Breast epithelium (tissue), 4 donors: ENCODE measurements around the gene YWHAH. TPM values are rescaled to one million over a fixed set of nuclear protein-coding genes. Genes with fewer than 3 reads are reported as not detected.

Experiments used
- DNase-seq, 2 donors: peaks; one replicate each; pipeline ENCODE4 v3.0.0-alpha.2; 2019; ENCODE audit warnings: low spot score in 2 of 2
- H3K27ac ChIP-seq, 2 donors: fragments of 200-600 bp; sonication (generic) in 1 of 2; one replicate each; pipeline ENCODE4 v1.5.1; 2016 to 2019; ENCODE audit warnings: mild to moderate bottlenecking in 1 of 2
- H3K27me3 ChIP-seq, 2 donors: fragments of 200-600 bp; sonication (generic) in 1 of 2; one replicate each; pipeline versions ENCODE4 v1.5.1 to v1.6.0; 2017 to 2019; ENCODE audit warnings: control low read depth in 1 of 2, mild to moderate bottlenecking in 1 of 2
- H3K36me3 ChIP-seq: fragments of 200-600 bp; one replicate; pipeline ENCODE4 v1.5.1; 2019
- H3K4me1 ChIP-seq, 2 donors: fragments of 200-600 bp; sonication (generic); one replicate each; pipeline ENCODE4 v1.5.1; 2016 to 2019; ENCODE audit warnings: control low read depth in 1 of 2
- H3K4me3 ChIP-seq, 3 donors: fragments of 200-600 bp; sonication (generic); 1 replicate in 2 of 3; 2 replicates in 1 of 3; pipeline ENCODE4 v1.5.1; 2016 to 2019; ENCODE audit warnings: mild to moderate bottlenecking in 3 of 3, moderate library complexity in 2 of 3
- H3K9me3 ChIP-seq, 2 donors: fragments of 200-600 bp; sonication (generic) in 1 of 2; one replicate each; pipeline ENCODE4 v1.5.1; 2016 to 2019; ENCODE audit warnings: control low read depth in 1 of 2
- POLR2A ChIP-seq: fragments of 450-650 bp; IDR thresholded peaks from one replicate; pipeline ENCODE4 v1.6.1; 2016; ENCODE audit warnings: antibody characterized with exemption, mild to moderate bottlenecking, moderate library complexity
- POLR2AphosphoS5 ChIP-seq, 3 donors: sonication (generic); formaldehyde crosslinking; IDR thresholded peaks; one replicate each; pipeline ENCODE4 v1.6.1; 2017; ENCODE audit warnings: antibody characterized with exemption in 3 of 3
- intact Hi-C: fragments of 100-400 bp; cut with DNase I; formaldehyde crosslinking; loops from one replicate; pipeline ENCODE4 v1.15.1; 2023; ENCODE audit warnings: low total_unique reads
- total RNA-seq, 3 donors: library from RNA; depleted of rRNA; stranded (reverse); fragments of >200 nt; gene quantifications; one replicate each; pipeline ENCODE4 v1.1.0, GENCODE V29; 2016
- TF ChIP-seq, protein P1 (sequence below), 3 donors: fragments of 450-650 bp; IDR thresholded peaks; one replicate each; pipeline ENCODE4 v1.5.1; 2016 to 2017; ENCODE audit warnings: antibody characterized with exemption in 3 of 3, mild to moderate bottlenecking in 3 of 3, moderate library complexity in 3 of 3

YWHAH gene
- total RNA-seq, 3 donors from 2014 or later = 58.7 to 94.3 (median 85.9) TPM

DNA sequence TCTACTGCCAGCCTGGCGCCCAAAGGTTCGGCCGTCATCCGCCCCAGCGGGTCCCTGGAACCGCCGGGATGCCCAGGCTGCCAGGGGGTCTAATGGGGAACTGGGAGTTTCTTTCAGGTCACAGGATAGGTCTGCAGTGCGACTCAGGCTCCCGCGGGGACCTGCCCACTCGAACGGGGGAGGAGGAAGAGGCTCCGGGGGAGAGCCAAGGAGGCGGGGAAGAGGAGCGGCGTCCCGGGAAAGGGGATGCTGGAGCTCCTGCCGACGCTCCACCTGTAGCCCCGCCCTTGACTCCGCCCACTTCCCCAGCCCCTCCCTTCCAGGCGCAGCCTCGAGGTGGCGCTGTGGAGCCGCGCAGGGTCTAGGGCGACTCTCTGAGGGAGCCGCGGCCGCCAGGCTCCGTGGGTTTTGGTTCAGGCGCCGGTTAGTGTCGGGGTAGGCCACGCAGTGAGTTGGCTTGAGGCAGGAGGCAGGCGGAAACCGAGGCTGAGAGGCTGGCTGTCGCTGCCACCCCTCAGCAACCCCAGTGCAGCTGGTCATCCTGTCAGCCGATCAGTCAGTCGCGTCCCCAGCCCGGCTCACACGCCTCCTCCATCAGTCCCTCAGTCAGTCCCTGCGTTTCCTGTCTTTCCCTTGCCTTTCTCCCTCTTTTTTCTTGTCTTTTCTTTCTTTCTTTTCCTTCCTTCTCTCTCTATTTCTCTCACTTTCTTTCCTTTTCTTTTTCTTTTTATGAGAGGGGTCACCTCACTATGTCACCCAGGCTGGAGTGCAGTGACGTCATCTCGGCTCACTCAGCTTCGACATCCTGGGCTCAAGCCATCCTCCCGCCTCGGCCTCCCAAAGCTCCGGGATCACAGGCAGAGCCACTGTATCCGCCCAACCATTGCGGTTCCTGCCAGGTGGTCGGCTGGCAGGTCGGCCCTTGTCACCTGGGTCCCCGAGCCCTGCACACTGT lies 26.4 kb downstream of the YWHAH start:
- no peaks in the 10 kb centered on the region for H3K27me3 ChIP-seq
- H3K36me3 ChIP-seq = no peaks in the 10 kb centered on the region
- peaks cover 0 to 3% of the 10 kb centered on the region in 2 donors for H3K4me1 ChIP-seq
- no peaks in the 10 kb centered on the region for H3K9me3 ChIP-seq
- peak; percentile 77 to 81 for DNase-seq
- TF ChIP-seq POLR2A = no peak
- TF ChIP-seq, protein P1, sequence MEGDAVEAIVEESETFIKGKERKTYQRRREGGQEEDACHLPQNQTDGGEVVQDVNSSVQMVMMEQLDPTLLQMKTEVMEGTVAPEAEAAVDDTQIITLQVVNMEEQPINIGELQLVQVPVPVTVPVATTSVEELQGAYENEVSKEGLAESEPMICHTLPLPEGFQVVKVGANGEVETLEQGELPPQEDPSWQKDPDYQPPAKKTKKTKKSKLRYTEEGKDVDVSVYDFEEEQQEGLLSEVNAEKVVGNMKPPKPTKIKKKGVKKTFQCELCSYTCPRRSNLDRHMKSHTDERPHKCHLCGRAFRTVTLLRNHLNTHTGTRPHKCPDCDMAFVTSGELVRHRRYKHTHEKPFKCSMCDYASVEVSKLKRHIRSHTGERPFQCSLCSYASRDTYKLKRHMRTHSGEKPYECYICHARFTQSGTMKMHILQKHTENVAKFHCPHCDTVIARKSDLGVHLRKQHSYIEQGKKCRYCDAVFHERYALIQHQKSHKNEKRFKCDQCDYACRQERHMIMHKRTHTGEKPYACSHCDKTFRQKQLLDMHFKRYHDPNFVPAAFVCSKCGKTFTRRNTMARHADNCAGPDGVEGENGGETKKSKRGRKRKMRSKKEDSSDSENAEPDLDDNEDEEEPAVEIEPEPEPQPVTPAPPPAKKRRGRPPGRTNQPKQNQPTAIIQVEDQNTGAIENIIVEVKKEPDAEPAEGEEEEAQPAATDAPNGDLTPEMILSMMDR (IDR thresholded peaks at IDR 0.05) = peak; percentile 67 to 87 (median 81)
- peak in 2 of 3 donors; percentile 15 to 22 for TF ChIP-seq POLR2AphosphoS5 (IDR thresholded peaks at IDR 0.05)
- H3K27ac ChIP-seq = peak overlapping the region in 1 of 2 donors; percentile 52
- H3K4me3 ChIP-seq = peak overlapping the region; percentile 28 to 72 (median 47)
- intact Hi-C loops = no loop called here

DNA sequence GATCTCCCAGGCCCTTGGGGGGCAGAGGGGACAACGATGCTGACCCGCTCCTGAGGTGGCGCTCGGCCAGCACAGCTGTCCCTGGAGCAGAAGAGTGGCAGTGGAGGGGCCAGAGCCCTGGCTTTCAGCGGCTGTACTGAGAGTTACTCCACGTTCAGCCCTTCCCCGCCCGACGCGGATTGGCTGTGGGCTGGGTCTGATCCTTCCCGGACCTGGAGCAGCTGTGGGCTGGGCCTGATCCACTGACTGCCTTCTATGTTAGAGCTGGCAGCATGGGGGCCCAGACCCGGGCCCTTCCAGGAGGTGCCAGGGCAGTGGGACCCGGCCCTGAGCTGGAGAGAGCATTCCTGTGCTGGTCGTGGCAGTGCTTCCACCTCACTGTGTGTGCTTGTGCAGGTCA lies 27.8 kb downstream of the YWHAH start:
- Histone ChIP-seq H3K27ac (no peak overlapping the region), H3K36me3 (no peaks in the 10 kb centered on the region), H3K4me3 (no peak overlapping the region), H3K9me3 (no peaks in the 10 kb centered on the region), H3K27me3 (no peaks in the 10 kb centered on the region), H3K4me1 (peaks cover 0 to 3% of the 10 kb centered on the region in 2 donors)
- no peak for DNase-seq
- TF ChIP-seq POLR2A = no peak
- TF ChIP-seq, protein P1 (IDR thresholded peaks at IDR 0.05) = no peak
- no peak for TF ChIP-seq POLR2AphosphoS5 (IDR thresholded peaks at IDR 0.05)
- intact Hi-C loops = no loop called here

DNA sequence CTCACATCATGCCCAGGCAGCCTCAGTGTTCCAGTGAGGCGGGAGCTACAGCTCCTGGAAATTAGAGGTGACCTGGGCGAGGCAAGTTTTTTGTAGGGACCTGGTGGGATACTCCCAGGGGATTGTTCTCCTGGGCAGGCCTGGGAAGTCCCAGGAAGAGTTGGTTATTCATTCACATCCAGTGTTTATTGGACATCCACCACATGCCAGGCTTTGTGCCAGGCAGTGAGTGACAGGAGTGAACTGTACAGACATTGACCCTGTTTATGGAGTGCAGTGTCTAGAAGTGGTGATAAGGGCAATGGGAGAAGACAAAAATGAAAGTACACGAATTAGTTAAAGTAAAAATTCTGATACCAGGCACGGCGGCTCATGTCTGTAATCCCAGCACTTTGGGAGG lies 29.4 kb downstream of the YWHAH start:
- H3K4me1 ChIP-seq = peaks cover 0 to 3% of the 10 kb centered on the region in 2 donors
- TF ChIP-seq POLR2AphosphoS5 (IDR thresholded peaks at IDR 0.05) = no peak
- TF ChIP-seq, protein P1 (IDR thresholded peaks at IDR 0.05) = no peak
- no peak for TF ChIP-seq POLR2A
- no peaks in the 10 kb centered on the region for H3K9me3 ChIP-seq
- no peaks in the 10 kb centered on the region for H3K36me3 ChIP-seq
- DNase-seq = no peak
- H3K27me3 ChIP-seq = no peaks in the 10 kb centered on the region
- intact Hi-C loops = no loop called here
- no peak overlapping the region for H3K4me3 ChIP-seq
- H3K27ac ChIP-seq = no peak overlapping the region

DNA sequence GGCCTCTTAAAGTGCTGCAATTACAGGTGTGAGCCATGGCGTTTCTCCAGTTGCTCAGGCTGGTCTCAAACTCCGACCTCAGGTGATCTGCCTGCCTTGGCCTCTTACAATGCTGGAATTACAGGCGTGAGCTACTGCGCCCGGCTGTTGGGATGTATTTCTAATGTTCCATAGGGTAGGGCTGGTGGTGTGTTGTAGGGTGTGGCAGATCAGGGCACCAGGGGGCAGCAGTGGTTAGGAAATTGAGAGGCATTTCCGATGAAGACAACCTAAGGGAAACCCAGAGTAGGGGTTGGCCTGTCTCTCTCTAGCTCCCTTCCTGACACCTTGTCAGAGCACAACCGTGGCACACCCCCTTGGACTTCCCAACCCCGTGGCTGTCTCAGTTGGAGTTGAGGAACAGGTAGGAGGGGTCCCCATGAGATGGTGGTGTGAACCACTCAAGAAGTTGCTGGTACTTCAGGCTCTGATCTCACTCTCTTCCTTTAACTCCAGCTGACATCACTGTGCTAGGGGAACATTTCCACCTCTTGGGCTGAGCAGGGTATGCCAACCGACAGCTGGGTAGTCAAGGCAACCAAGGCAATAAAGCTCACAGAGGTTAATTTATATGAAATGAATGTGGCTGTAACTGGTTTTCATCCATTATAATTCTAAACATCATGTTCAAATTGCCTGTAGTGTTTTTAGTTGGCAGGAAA lies 33.0 kb downstream of the YWHAH start:
- intact Hi-C loops = no loop called here
- DNase-seq = peak; percentile 60 to 81
- Histone ChIP-seq H3K4me1 (no peaks in the 10 kb centered on the region), H3K4me3 (no peak overlapping the region), H3K27ac (no peak overlapping the region), H3K9me3 (no peaks in the 10 kb centered on the region), H3K27me3 (no peaks in the 10 kb centered on the region), H3K36me3 (no peaks in the 10 kb centered on the region)
- TF ChIP-seq POLR2AphosphoS5 (IDR thresholded peaks at IDR 0.05) (no peak), POLR2A (no peak)
- TF ChIP-seq, protein P1 (IDR thresholded peaks at IDR 0.05) = peak; percentile 61 to 74 (median 68)

- no peak overlapping the region for H3K27ac ChIP-seq
- H3K36me3 ChIP-seq = no peaks in the 10 kb centered on the region
- DNase-seq = no peak
- TF ChIP-seq, protein P1 (IDR thresholded peaks at IDR 0.05) = no peak
- no peaks in the 10 kb centered on the region for H3K4me1 ChIP-seq
- intact Hi-C loops = no loop called here
- H3K9me3 ChIP-seq = no peaks in the 10 kb centered on the region
- H3K4me3 ChIP-seq = no peak overlapping the region
- H3K27me3 ChIP-seq = no peaks in the 10 kb centered on the region
These were observed 33.6 kb downstream of the YWHAH start for GRCh38 chr22:31977939-31978338.
